OCI-LY1 (cell line): ENCODE data around the gene TAGLN.

ENCODE experiments used
- H2AFZ ChIP-seq: fragments of 200-600 bp; sonication (generic), shearing (Covaris generic); 2 replicates; pipeline ENCODE4 v1.6.0; 2014; ENCODE audit warnings: antibody characterized with exemption, mild to moderate bottlenecking, low read length
- H3F3A ChIP-seq: fragments of 200-600 bp; sonication (generic), shearing (Covaris generic); 2 replicates; pipeline ENCODE4 v1.6.0; 2014; ENCODE audit warnings: mild to moderate bottlenecking, antibody characterized with exemption, low read length, moderate library complexity; ENCODE audit not compliant: insufficient read depth
- H3K27ac ChIP-seq: fragments of 200-600 bp; sonication (generic); 2 replicates; pipeline ENCODE4 v1.5.1; 2014; ENCODE audit warnings: low read length, mixed run types, mild to moderate bottlenecking, low read depth; ENCODE audit not compliant: poor library complexity, severe bottlenecking
- H3K27me3 ChIP-seq: fragments of 200-600 bp; sonication (generic); 2 replicates; pipeline ENCODE4 v1.6.0; 2014; ENCODE audit warnings: antibody characterized with exemption, mild to moderate bottlenecking, low read length, moderate library complexity; ENCODE audit not compliant: insufficient read depth
- H3K36me3 ChIP-seq: fragments of 200-600 bp; sonication (generic); 2 replicates; pipeline ENCODE4 v1.6.1; 2014; ENCODE audit warnings: mild to moderate bottlenecking, antibody characterized with exemption, low read length, moderate library complexity, mixed read lengths; ENCODE audit not compliant: insufficient read depth
- H3K4me1 ChIP-seq: fragments of 200-600 bp; sonication (generic); 2 replicates; pipeline ENCODE4 v1.5.1; 2014; ENCODE audit warnings: mild to moderate bottlenecking, low read length, moderate library complexity; ENCODE audit not compliant: insufficient read depth, severe bottlenecking
- H3K4me2 ChIP-seq: fragments of 200-600 bp; sonication (generic), shearing (Covaris generic); 2 replicates; pipeline ENCODE4 v1.6.1; 2014; ENCODE audit warnings: low read length
- H3K4me3 ChIP-seq: fragments of 200-600 bp; sonication (generic); 2 replicates; pipeline ENCODE4 v1.5.1; 2014; ENCODE audit warnings: low read length, low read depth, mild to moderate bottlenecking, mixed read lengths; ENCODE audit not compliant: poor library complexity, severe bottlenecking
- H3K79me2 ChIP-seq: fragments of 200-600 bp; shearing (Covaris generic); 2 replicates; pipeline ENCODE4 v1.6.1; 2016; ENCODE audit warnings: mixed run types, low read length, mixed read lengths; ENCODE audit not compliant: insufficient read depth
- H3K9ac ChIP-seq: fragments of 200-600 bp; sonication (generic), shearing (Covaris generic); 2 replicates; pipeline ENCODE4 v1.6.1; 2014; ENCODE audit warnings: mild to moderate bottlenecking, low read length, mixed read lengths
- H3K9me2 ChIP-seq: fragments of 200-600 bp; sonication (generic), shearing (Covaris generic); 2 replicates; pipeline ENCODE4 v1.6.1; 2014; ENCODE audit warnings: low read depth, mild to moderate bottlenecking, low read length, mixed read lengths
- H3K9me3 ChIP-seq: fragments of 200-600 bp; shearing (Covaris generic); 2 replicates; pipeline ENCODE4 v1.6.1; 2014; ENCODE audit warnings: low read length, mixed read lengths
- H4K20me1 ChIP-seq: fragments of 200-600 bp; sonication (generic), shearing (Covaris generic); 2 replicates; pipeline ENCODE4 v1.6.0; 2016; ENCODE audit warnings: mild to moderate bottlenecking, low read length; ENCODE audit not compliant: insufficient read depth
- EZH2 ChIP-seq: fragments of 200-600 bp; sonication (generic), shearing (Covaris generic); IDR thresholded peaks from 2 replicates; pipeline ENCODE4 v1.8.0; 2017; ENCODE audit warnings: borderline replicate concordance, mixed run types, mild to moderate bottlenecking, antibody characterized with exemption, low read length, moderate library complexity, mixed read lengths
- TF ChIP-seq, protein P1 (sequence below): fragments of 200-600 bp; sonication (generic), shearing (Covaris generic); IDR thresholded peaks from 2 replicates; pipeline ENCODE4 v1.5.1; 2017; ENCODE audit warnings: mild to moderate bottlenecking, antibody characterized with exemption, low read length, moderate library complexity, mixed read lengths

TAGLN gene

DNA sequence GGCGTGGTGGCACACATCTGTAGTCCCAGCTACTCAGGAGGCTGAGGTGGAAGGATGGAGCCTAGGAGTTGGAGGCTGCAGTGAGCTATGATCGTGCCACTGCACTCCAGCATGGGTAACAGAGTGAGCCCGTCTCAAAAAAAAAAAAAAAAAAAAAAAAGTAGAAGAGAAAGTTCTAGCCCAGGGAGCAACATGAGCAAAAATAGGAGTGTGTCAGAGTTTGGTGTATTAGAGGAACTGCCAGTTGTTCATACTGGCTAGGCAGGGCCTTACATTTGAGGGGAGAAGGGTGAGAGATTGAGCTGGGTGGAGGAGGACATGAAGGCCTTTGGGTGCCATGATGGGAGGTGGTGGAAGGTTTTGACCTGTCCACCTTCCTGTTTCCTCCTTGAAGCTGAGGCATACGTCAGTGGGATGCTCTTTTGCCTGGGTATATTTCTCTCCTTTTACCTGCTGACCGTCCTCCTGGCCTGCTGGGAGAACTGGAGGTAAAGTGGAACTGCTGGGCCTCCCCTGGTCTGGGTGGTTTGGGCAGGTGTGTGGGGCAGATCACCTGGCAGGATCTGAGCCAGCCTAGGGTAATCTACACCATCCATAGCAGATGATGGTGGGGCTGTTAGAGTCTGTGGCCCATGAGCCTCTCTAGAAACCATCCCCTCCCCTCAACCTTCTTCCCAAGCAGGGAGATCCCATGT, 13.3 kb upstream of the TAGLN start:
- H3K9me3 ChIP-seq = no peaks in the 10 kb centered on the region
- H3K9ac ChIP-seq = no peak overlapping the region
- H3K4me3 ChIP-seq = no peak overlapping the region
- no peaks in the 10 kb centered on the region for H3K9me2 ChIP-seq
- no peak overlapping the region for H3K27ac ChIP-seq
- H2AFZ ChIP-seq = no peak overlapping the region
- H3K4me2 ChIP-seq = no peak overlapping the region
- H3K36me3 ChIP-seq = peaks cover 21% of the 10 kb centered on the region; the same call in 1 of the 2 replicates
- H3F3A ChIP-seq = no peaks in the 10 kb centered on the region
- H3K4me1 ChIP-seq = peaks cover 20% of the 10 kb centered on the region
- H3K27me3 ChIP-seq = no peaks in the 10 kb centered on the region
- no peaks in the 10 kb centered on the region for H4K20me1 ChIP-seq
- no peak for TF ChIP-seq EZH2
- TF ChIP-seq, protein P1, sequence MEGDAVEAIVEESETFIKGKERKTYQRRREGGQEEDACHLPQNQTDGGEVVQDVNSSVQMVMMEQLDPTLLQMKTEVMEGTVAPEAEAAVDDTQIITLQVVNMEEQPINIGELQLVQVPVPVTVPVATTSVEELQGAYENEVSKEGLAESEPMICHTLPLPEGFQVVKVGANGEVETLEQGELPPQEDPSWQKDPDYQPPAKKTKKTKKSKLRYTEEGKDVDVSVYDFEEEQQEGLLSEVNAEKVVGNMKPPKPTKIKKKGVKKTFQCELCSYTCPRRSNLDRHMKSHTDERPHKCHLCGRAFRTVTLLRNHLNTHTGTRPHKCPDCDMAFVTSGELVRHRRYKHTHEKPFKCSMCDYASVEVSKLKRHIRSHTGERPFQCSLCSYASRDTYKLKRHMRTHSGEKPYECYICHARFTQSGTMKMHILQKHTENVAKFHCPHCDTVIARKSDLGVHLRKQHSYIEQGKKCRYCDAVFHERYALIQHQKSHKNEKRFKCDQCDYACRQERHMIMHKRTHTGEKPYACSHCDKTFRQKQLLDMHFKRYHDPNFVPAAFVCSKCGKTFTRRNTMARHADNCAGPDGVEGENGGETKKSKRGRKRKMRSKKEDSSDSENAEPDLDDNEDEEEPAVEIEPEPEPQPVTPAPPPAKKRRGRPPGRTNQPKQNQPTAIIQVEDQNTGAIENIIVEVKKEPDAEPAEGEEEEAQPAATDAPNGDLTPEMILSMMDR = no peak
- H3K79me2 ChIP-seq = no peaks in the 10 kb centered on the region

DNA sequence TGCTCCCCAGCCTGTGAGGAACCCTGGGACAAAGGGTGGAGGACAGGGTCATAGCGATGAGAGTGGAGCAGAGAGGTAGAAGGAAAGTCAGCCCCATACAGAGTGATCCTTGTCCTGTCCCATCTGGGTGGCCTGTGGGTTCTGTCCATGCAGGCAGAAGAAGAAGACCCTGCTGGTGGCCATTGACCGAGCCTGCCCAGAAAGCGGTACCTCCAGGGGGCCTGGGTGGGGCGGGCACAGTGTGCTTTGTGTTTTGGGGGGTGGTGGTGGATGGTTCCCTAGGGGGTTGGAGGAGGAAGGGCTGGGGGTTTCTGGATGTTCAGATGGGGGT, 12.8 kb upstream of the TAGLN start:
- Histone ChIP-seq H3K36me3 (peaks cover 21% of the 10 kb centered on the region; the same call in 1 of the 2 replicates), H3K9ac (no peak overlapping the region), H3K27ac (no peak overlapping the region), H3K27me3 (no peaks in the 10 kb centered on the region), H3K9me3 (no peaks in the 10 kb centered on the region), H2AFZ (no peak overlapping the region), H3K4me3 (no peak overlapping the region), H3K79me2 (no peaks in the 10 kb centered on the region), H3F3A (no peaks in the 10 kb centered on the region), H3K9me2 (no peaks in the 10 kb centered on the region), H3K4me2 (no peak overlapping the region), H3K4me1 (peaks cover 17% of the 10 kb centered on the region), H4K20me1 (no peaks in the 10 kb centered on the region)
- TF ChIP-seq EZH2 = no peak
- TF ChIP-seq, protein P1 = no peak

DNA sequence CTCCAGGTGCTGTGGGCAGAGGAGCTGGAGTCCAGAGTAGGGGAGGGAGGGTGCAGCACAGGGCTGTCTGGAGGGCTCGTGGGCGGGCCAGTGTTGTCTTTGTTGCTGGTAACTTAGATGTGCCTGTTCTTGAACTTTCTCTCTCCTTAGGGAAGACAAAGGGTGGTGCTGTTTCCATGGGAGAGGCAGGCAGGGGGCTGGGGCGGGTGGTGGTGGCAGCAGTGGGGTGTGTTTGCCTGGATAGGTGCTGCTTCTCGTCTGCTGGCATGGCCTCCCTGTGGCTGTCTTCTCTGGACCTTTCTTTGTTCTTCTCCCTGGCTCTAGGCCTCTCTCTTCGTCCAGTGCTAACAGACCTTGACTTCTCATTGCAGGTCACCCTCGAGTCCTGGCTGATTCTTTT, 12.2 kb upstream of the TAGLN start:
- no peak for TF ChIP-seq EZH2
- TF ChIP-seq, protein P1 = no peak
- no peaks in the 10 kb centered on the region for H3K9me3 ChIP-seq
- H3K27ac ChIP-seq = no peak overlapping the region
- no peak overlapping the region for H2AFZ ChIP-seq
- no peaks in the 10 kb centered on the region for H4K20me1 ChIP-seq
- no peak overlapping the region for H3K9ac ChIP-seq
- no peak overlapping the region for H3K4me2 ChIP-seq
- no peaks in the 10 kb centered on the region for H3K9me2 ChIP-seq
- no peaks in the 10 kb centered on the region for H3F3A ChIP-seq
- no peaks in the 10 kb centered on the region for H3K27me3 ChIP-seq
- no peak overlapping the region for H3K4me3 ChIP-seq
- peaks cover 21% of the 10 kb centered on the region; the same call in 1 of the 2 replicates for H3K36me3 ChIP-seq
- peaks cover 13% of the 10 kb centered on the region for H3K4me1 ChIP-seq
- no peaks in the 10 kb centered on the region for H3K79me2 ChIP-seq
